ENCODE measurements around the gene RASAL3.
"Not testable (repeated sequence)": the region's sequence is repeated elsewhere in the genome, so short reads cannot be mapped to it uniquely, and the experiment has no call there.

The RASAL3 gene

GRCh38 chr19:15464394-15465385 lies at the start of gene RASAL3:
RASAL3 (minus strand) TSS chr19:15464544; CDS start chr19:15464358, 186 bp downstream.
- DNase-seq = no peak

GRCh38 chr19:15511671-15512424 lies 47.5 kb upstream of the RASAL3 start:
- DNase-seq = no peak

DNA sequence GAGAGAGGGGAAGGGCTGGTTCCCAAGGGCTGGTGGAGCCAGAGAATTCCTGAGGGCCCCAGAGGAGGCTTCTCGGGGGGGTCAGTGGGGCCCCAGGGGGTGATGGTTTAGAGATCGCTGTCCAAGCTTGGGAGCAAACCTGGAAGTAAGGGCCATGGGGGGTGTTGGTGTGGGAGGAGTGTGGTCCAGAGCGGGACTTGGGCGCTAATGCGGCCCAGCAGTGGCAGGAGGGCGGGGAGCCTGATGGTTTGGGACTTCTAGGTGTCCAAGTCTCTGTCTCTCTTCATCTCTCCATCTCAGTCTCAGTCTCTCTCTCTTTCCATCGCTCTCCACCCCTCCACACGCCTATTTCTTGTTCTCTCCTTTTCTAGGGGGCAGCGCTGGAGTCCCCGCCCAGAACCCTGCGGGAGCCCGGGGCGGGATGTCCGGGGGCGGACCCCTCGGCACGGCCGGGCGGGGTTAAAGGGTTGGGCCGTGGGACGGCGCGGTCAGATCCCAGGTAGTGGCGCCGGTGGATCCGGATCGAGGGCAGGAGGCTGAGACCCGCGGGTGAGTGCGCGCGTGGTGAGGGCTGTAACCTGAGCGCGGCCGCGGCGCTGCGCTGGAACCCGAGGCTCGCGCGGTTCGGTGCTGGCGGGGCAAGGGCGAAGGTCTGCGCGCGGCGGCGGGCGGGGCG lies 43.8 kb upstream of the RASAL3 start, which contains the start of gene CYP4F22:
TSS of gene CYP4F22 (plus strand) at position 491 of the 676 bp plus-strand sequence. CDS start 16,812 bp downstream, outside the sequence.
- no peak for DNase-seq

- no peak for DNase-seq
Observed at GRCh38 chr19:15507068-15508034, 43.0 kb upstream of the RASAL3 start.

DNA sequence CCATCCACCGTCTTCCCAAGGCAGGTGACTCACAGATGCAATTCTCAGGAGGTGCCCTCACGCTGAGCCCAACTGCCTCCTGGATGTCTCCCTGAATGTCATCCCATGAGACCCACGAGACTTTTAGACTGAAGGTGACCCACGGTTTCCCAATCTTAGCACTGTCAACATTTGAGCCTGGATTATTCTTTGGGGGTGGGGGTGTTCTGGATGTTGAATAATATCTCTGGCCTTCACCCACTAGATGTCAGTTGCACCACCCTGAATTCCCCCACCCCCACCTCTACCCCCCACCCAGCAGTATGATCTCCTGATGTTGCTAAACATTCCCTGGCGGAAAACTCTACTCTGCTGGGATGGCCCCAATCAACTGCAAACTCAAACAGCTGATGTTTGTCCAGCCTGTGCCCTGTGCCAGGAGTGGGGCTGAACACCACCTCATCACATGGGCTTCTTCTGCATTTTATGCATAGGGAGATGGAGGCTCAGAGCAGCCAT lies 41.8 kb upstream of the RASAL3 start:
- no peak for DNase-seq

- no peak for DNase-seq
Observed at GRCh38 chr19:15502264-15502663, 37.9 kb upstream of the RASAL3 start.

- no peak for DNase-seq
Observed at GRCh38 chr19:15501596-15501995, 37.3 kb upstream of the RASAL3 start.

DNA sequence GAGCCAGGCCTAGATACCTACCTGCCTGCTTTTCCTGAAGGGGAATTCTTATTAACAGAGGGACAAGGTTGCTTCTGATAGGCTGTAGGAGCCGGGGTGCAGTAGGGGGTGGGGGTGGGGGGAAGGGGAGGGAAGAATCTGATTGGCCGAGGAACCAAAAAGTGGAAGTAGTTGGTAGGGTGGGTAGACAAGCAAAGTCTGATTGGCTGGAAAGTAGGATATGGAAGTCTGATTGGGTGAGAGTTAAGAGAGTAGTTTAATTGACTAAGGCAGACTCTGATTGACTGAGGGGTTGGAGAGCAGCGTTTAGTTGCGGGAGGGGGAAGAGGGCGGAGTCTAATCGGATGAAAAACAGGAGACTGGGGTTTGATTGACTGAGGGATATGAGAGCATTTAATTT lies 34.6 kb upstream of the RASAL3 start:
- DNase-seq = no peak

- DNase-seq = no peak
Observed at GRCh38 chr19:15498156-15498858, 34.0 kb upstream of the RASAL3 start.

GRCh38 chr19:15495151-15495550 lies 30.8 kb upstream of the RASAL3 start:
- DNase-seq = no peak

DNA sequence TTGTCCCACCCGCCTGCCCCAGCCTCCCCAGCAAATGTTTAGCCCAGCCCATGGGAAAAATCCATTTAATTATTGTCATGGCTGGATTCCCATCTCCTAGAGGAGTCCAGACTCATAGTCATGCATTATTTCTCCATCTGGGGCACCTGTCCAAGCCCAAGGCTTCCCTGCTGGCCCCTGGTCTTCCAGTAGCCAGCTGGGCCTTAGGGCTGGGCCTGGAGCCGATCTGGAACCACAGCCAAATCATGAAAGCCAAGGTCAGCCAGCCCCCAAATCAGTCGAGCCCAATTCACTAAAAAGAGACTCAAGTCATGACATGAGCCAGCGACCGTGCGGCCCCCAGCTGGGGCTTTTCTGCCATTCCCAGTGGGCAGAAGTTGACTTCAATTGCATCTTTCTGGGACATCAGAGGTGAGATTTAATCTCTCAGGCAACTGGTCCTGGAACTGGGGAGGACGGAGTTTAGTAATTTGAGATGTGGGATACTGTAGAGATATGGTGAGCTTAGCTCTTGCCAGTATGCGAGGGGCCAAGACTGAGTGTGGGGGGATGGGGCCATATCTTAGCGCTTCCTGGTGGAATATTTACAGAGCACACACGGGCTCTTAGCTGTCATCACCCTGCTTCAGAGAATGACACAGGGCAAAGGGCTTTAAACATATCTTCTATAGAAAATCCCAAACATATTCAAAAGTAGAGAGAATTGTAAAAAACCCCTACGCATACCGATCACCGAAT lies 24.3 kb upstream of the RASAL3 start:
- DNase-seq = no peak

DNA sequence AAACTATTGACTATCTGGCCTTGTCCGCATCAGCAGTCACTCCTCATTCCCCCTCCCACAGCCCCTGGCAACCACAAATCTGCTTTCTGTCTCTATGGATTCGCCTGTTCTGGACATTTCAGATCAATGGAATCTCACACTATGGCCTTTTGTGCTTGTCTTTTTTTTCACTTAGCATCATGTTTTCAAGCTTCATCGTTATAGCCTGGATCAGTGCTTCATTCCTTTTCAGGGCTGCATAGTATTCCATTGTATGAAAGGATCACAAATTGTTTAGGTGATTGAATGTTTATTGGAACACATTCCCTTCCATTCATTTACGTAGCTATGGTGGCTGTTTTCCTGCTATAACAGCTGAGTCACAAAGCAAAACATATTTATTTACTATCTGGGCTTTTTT lies 22.7 kb upstream of the RASAL3 start:
- no peak for DNase-seq

GRCh38 chr19:15485768-15486167 lies 21.4 kb upstream of the RASAL3 start:
- not testable (repeated sequence) for DNase-seq

GRCh38 chr19:15480996-15481395 lies 16.7 kb upstream of the RASAL3 start:
- DNase-seq = not testable (repeated sequence)

DNA sequence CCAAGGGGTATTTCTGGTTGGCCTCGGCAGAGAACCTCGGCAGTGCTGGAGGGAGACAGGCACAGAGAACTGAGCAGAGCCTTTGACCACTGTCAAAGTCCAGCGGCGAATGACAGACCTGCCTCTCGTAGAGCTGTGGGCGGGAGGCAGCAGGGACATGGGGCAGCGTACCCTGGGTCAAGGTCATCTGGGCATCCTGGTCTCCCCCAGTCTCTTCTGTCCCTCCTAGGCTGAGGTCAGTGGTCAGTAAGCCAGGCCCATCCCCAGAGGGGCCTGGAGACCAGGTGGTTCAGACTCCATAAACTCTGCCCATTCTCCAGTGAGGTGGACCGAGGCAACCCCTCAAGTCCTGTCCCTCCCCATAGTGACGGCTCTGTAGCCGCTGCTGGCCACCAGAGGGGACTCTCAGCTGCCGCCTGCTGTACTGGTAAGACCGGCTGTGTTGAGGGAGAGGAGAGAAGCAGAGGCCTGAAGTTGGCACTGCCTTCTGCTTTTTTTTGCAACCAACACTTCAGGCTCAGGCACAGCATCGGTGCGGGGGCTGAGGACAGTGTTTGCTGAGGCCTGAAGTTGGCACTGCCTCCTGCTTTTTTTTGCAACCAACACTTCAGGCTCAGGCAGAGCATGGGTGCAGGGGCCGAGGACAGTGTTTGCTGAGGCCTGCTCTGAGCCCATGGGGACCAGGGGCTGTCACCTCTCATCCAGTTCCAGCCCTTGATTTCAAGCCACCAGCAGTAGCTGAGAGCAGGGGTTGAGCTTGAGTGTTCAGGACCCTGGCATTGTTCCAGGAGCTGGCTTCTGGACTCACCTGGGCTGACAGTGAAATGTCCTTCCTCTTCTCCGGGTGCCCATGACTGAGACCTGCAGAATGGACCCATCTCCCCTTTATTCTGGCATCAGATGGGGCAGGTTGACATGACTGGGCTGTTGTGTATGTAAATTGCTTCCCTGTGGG lies 15.3 kb upstream of the RASAL3 start, which contains the start of gene PGLYRP2:
TSS of gene PGLYRP2 (minus strand) at position 111 of the 955 bp plus-strand sequence. CDS start 130 bp downstream, outside the sequence.
- no peak for DNase-seq

DNA sequence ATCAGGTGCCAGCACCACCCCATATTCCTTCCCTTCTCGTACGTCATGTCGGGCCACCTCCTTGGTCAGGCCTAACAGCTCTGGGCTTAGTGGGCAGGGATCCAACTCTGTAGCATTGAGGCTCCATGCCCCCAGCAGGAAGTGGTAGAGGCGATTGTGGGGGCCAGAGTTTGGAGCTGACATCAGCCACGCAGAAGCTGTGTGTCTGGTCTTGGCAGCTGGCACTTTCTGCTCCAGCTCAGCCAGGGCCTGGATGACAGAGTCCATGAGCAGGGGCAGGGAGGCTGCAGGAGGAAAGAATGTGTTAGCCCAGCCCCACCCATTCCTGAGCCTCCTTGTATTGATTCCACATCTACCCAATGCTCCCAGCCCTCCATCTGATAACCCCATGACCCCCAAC lies 12.0 kb upstream of the RASAL3 start:
- DNase-seq = no peak

- no peak for DNase-seq
Observed at GRCh38 chr19:15475611-15476010, 11.3 kb upstream of the RASAL3 start.

DNA sequence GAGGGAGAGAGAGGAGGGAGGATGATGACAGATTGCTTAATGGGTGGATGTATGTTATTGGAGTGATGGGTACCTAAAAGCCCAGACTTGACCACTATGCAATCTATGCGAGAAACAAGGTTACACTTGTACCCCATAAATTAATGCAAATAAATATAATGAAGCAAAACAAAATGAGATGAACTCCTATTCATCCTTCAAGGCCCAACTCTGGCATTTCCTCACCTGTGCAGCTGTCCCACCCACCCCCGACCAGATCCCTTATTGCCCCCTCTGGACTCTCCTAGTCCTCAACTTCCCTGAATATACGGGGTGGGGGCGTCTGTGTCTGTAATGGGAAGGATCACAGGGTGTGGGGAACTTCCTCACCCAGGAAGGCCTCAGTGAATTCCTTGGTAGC lies 10.8 kb upstream of the RASAL3 start:
- no peak for DNase-seq

DNA sequence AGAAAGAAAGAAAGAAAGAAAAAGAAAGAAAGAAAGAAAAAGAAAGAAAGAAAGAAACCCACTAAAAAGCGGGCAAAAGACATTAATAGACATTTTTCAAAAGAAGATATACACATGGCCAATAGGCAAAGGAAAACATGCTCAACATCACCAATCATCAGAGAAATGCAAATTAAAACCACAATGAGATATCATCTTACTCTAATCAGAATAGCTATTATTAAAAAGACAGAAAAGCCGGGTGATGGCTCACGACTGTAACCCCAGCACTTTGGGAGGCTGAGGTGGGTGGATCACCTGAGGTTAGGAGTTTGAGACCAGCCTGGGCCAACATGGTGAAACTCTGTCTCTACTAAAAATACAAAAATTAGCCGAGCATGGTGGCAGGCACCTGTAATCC lies 9.5 kb upstream of the RASAL3 start:
- not testable (repeated sequence) for DNase-seq

All from fibroblast of skin of right quadriceps (primary cell).